NOMO-1 (cell line): ENCODE results near the gene SEC23IP.

Experiments used
- DNase-seq, 2 experiments: peaks; one replicate each; lab custom pipeline; 2025; ENCODE audit not compliant: unreplicated experiment in 2 of 2; lab: John Stamatoyannopoulos, UW

Gene SEC23IP

DNA sequence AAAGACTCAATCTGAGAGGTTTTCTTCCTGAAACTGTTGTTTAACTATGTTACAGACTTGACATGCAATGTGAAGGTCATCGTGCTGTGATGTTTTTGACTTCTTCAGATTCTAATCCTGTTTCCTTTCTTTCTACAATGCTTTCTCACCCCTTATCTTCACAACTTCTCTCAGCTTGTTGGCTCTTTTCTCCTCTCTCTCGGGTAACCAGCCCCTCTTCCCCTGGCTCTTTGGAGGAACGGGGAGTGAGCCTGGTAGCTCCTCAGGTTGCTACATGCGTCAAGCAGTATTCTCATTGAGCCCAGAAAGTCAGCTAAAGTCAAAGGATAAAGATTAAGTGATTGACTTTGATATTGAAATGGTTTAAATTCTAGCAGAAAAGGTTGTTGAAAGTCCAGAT, 40.1 kb downstream of the SEC23IP start:
- no peak for DNase-seq

DNA sequence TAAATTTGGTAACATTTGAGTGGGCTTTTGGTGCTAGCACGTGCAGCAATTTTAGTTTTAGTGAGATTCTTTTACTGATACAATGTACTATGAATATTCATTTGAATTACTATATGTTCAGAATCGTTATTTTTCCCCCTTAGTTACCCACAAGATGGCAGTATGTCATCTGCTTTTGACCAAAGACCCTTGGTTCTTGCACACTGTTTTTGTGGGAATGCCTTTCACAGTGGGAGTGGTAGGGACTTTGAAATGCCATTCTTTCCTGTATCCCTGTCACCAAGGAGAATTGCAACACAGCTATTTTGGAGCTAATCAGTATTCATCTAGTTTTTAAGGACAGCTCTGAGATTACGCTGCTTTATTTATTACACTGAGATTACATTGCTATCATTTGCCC, 40.6 kb downstream of the SEC23IP start:
- DNase-seq, result peak in 1 of 2 experiments; percentile 6

DNA sequence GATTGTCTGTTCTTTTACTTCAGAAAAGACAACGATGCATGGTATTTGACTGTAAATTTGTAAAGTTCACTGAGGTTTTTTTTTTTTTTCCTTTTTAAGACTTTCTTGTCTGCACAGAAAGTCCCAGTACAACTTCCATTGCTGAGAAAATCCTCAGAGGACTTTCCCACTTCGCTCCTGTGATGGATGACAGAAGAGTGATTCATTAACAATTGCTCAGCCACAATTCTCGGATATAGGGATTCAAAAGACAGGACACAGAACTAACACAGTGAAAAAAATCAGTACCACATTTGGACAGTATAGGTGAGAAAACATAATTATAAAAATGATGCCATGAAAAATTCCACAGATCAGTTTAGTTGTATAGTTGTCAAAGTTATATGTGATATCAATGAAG, 48.0 kb downstream of the SEC23IP start:
- no peak for DNase-seq

DNA sequence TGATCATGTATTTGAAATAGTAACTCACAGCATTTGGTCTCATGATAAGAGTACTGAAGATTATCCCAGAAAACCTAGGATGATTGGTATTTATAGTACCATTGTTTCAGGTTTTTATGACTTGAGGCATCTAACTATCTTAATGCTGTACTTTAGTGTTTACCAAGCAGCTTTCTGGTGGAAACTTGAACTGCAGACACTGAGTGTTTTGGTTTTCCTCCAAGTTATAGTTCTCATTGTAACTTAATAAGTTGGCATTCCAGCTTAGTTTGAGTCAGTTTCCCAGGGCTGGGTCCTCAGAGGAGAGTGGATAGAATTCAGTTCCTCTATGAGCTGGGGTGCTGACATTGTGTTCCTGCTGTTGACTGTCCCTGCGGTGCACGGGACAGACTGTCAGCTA, 50.4 kb downstream of the SEC23IP start:
- no peak for DNase-seq

DNA sequence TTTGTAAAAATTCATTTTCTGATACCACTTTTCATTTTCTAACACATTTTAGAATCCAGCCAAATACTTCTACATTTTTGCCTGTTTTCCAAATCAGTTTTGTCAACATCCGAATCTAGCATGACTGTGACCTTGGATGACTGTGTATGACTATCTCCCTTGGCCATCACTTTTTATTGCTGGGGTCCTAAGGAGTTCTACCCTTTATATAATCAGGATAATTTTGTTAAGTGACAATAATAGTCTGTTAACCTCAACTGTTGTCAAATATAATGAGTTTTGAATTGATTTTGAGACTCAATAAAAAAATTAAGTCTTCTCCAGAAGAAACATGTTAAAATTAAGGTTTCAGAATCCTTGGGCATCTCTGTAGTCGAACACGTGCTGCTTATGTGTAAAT, 53.3 kb downstream of the SEC23IP start:
- no peak for DNase-seq

DNA sequence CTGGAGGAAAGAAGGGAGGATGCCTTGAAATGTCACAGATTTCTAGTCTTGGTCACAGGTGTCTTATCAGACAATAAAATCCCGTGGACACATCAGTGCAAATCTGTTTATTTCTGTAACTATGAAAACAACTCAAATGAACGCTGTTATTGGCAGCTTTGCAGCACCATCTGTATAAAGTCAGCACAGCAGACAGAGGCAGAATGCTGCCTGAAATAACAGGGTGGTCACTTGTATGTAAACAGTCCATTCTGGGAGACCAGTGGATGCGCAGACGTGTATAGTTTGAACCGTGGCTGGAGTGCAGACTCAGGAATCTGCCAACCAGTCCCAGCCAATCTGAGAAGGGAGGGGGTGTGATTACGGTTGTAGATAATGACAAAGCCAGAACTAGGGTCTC, 54.8 kb downstream of the SEC23IP start:
- no peak for DNase-seq

DNA sequence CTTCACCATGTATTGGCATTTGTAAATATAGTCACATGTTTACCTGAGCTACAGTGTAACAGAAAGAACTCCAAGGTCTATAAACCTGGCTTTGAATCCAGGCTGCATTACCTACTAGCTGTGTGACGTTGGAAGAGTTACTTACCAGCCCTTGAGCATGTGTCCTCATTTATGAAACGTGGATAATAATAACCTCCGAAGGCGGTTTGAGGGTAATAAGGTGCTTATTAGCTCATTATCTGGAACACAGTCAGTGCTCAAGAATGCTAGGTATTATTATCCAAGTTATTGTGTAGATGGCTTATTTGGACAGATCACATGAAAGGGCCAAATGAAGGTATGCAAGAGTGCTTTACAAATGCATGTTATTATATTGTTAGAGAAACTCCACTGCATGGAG, 64.9 kb downstream of the SEC23IP start:
- DNase-seq, result no peak

DNA sequence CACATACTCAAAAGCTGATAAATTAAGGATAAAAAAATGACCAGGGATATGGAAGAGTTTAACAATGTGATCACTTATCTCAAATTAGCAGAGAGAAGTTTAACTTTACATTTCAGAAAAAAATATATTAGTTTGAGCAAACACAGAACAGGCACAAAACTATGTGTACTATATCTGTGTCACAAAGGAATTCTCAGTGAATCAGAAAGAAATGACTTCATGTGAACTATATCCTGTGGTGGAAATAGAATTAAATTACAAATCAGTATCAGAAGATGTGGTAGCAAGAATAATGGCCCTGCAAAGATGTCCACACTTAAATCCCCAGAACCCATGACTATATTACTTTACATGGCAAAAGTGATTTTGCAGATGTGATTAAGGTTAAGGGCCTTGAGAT, 70.3 kb downstream of the SEC23IP start:
- no peak for DNase-seq

DNA sequence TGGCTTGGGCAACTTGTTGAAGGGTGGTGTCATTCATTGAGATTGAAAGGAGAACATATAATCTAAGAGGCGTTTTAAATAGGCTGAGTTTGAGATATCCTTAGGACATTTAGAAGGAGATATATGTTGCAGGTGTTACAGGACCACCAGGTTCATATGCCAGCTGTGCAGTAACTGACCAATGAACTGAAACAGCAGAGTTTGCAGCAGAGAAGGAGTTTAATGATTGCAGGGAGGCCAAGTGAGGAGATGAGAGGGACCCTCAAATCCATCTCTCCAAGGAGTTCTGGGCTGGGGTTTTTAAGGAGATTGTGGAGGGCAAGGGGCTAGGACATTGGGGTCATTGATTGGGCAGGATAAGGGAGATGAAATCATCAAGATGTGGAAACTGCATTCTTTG, 74.5 kb downstream of the SEC23IP start:
- DNase-seq, result no peak

DNA sequence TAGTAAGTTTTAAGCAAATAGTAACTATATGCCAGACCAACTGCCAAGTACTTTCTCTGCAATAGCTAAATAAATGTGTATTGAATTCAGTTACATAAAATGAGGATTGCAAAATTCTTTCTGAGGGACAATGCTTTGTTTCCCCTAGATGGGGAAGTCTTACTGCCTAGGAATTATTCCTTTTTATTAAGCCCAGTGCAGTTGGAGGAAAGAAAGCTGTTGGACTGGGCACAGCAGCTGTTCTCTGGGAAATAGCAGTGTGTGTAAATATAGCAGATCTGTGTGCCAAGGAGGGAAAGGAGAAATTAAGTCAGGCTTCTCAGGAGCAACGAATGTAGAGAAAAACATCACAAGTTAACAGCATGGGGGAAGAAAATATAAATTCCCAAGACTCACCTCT, 77.1 kb downstream of the SEC23IP start:
- no peak for DNase-seq

DNA sequence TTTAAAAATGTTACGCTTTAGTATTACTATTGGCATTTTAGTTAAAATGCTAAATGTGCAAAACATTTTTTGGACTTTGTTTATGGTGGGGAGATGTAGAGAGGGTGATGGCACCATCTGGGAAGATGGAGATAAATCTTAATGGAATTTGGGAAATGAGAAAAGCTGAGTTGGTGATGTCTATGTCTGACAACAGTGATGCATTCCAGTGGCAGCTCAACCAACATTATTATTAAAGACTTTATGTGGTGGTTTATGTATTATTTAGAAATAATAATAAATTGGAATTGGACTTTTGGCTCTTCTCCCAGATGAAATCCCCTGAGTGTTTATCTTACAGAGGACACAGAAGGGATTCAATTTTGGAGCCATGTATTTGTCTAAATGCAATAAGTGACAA, 77.6 kb downstream of the SEC23IP start:
- DNase-seq, result no peak

DNA sequence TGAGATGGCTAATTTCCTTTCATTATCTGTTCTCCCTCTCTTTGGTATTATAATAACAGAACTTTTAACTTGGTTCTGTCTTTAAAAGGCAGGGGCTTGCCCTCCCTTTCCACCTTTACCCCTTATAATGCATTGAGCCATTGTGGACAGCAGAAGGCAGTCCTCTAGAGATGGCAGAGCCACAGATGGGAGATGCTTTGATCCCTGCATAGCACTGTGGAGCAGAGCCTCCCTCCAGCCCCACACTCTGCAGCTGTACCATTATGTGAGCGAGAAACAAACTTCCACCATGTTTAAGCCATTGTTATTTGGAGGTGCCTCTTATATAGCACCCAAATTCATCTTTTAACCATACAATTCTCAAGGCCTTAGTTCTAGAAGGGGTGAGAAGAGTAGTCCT, 78.4 kb downstream of the SEC23IP start:
- DNase-seq, result no peak

DNA sequence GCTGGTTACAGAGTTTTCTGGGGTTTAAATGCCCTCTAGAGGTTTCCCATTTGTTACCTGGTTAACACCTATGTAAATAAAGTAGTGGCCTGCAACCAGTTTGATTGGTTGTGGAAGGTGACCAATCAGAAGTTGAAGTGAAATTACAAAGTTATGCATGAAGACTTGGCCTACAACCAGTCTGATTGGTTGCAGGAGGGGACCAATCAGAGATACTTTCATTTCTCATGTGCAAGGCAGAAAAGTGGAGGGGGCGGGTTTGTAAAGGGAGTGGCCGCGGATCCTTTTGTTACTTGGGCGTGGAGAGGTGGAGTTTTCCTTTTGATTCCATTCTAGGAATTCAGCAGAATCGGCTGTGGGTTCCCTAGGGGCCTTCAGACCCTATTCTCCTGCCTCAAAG, 80.8 kb downstream of the SEC23IP start:
- no peak for DNase-seq

DNA sequence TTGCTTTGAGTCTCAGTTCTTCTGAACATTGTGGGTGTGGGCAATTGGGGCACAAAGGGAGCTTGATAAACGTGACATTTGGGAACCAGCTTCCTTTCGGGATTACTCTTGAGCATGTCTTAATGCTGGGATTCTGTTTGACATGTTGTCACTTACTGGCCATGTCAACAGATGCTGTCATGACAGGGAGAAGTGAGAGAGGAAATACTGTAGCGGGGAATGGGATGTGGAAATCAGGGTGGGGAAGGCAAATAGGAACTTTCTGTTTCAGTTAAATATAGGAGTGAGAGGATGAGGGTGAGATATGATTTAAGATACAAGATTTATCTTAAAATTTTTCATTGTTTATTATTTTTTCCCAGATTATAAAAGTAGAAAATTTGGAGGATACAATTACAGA, 83.9 kb downstream of the SEC23IP start:
- DNase-seq, result no peak

DNA sequence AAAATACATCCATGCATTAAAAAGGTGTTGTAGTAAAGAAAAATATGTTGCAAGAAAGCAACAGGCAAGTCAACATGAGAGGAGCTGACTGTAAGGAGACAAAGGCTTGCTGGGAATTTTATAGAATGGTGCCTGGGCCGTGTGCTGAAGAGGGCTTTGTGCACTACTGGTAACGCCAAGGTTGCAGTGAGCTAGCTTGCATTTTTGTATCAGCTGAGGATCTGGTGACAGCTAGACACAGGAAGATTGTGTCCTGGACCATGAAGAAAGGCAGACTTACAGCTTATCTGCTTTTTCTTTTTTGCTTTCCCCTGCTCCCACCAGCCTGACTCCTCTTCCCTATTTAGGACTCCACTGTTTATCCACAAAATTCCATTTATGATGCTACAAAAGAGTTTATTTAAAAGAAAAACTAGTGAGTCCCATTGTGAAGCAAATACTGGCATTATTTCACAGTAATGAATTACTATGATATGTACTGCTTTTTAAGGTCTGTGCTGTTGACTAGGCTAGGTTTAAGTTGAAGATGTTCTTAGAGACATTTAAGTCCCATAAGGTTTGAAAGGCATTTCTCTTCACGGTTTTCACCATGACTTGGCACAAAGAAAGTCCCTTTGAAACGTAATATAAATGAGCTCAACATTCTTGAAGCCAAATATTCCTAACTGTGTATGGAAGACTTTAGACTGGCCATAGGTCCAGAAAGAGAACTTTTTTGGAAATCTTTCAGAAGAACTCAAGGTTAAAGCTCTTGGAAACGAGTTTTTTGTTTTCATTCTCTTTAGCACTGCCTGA, 88.6 kb downstream of the SEC23IP start:
- no peak for DNase-seq

DNA sequence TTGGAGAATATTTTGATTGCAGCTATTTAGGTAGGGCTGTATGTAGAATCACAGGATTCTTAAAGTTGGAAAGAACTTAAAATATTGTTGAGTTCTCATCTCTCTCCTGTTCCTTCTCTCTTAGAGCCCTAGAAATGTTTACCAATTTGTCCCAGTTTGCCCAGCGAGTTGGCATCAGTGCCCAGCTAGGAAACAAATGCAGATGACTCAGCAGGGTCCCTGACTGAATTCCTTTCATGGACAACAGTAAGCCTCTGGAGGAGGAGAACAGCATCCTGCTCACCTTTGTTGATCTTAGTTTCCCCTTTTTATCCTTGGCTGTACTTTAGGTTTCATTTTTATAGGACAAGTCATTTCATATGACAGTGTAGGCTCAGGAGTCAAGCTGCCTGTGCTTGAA, 89.3 kb downstream of the SEC23IP start:
- no peak for DNase-seq

DNA sequence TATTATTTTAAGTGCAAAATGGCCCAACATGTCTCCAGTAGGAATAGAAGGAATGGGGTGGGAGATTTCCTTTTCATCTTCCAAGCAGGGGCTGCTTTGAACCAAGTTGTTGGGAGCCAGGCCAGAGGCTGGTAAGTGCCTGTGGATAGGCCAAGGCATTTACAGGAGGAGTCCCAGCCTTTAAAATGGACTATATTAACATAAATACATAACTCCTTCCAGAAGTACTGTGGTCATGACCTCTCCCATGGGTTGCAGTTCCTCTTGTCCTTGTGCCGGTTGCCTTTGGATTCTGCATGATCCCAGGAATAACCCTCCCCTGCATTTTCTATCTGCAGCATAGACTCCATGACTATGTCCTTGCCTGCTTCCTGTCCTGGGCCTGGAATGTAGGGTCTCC, 95.8 kb downstream of the SEC23IP start:
- no peak for DNase-seq

DNA sequence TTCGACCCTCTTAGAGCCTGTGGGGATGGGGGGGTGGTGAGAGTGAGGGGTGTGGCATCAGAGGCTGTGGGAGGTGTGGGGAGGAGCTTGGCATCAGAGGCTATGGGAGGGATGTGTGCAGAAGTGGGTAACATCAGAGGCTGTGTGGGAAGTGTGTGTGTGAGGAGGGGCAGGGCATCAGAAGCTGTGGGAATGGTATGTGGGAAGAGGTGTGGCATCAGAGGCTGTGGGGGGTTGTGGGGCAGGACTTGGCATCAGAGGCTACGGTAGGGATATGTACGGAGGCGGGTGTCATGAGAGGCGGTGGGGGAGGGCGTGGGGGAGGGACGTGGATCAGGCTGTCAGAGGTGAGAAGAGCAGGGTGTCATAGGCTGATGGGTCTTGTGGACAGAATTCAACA, 97.4 kb downstream of the SEC23IP start:
- DNase-seq, result no peak

DNA sequence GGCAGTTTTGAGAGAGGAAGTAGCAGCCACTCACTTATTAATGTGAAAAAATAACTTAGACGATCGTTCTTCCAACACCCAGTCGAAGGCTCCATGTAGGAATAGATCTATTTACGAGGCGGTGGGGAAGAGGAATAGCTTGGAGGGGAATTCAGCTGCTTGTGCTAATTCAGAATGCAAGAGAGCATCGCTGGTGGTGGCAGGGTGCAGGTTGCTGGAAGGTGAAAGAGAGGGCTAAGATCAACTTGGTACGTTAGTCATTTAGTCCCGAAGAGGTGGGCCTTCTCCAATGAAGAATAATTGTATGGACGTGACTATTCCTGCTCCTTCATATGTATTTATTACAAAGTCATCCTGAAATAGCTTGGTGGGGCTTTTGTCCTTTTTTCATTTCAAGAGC, 98.5 kb downstream of the SEC23IP start:
- DNase-seq, result no peak

DNA sequence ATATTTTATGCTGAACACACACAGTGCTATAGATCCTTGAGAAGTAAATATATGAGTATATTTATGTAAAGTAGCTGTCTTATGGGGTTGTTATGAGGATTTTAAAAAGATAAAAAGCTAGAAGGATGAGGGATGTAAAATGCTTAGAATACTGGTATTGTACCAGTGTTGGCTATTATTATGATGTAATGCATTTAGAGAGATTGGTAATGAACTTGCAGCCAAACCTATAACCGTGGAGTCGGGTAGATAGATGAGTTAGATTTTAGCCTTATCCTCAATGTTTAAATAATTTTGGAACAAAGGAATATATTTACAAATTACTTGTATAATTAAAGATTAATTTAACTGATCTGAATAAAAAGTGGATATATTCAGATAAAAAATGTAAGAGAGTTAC, 99.3 kb downstream of the SEC23IP start:
- no peak for DNase-seq
